ENCODE measurements around the gene TARDBP.
"Not testable (repeated sequence)": the region's sequence is repeated elsewhere in the genome, so short reads cannot be mapped to it uniquely, and the experiment has no call there.

The TARDBP gene

GRCh38 chr1:10979483-10979920, 33.0 kb upstream of the TARDBP start:
- Histone ChIP-seq H3K27ac (ENCODE audit: low read length) (no peak overlapping the region), H3K4me3 (ENCODE audit: low read length) (no peak overlapping the region), H3K4me1 (ENCODE audit: insufficient read depth, low read length) (peaks cover 12% of the 10 kb centered on the region; the same call in 1 of the 2 replicates)

GRCh38 chr1:10980094-10980577, 32.3 kb upstream of the TARDBP start:
- Histone ChIP-seq H3K27ac (ENCODE audit: low read length) (peak overlapping the region; percentile 71), H3K4me3 (ENCODE audit: low read length) (peak overlapping the region; percentile 61; the same call in 1 of the 2 replicates)

More at GRCh38 chr1:10979483-10979920, 33.0 kb upstream of the TARDBP start:
- Histone ChIP-seq H3K27me3 (ENCODE audit: insufficient read depth, low read length) (no peaks in the 10 kb centered on the region), H3K9ac (ENCODE audit: low read depth, low read length) (no peak overlapping the region; the same call in 1 of the 2 replicates), H3K36me3 (ENCODE audit: insufficient read depth, low read depth, low read length) (no peaks in the 10 kb centered on the region), H3K9me3 (ENCODE audit: insufficient read depth, low read depth, low read length) (no peaks in the 10 kb centered on the region)

GRCh38 chr1:10980841-10981727, 31.4 kb upstream of the TARDBP start:
- H3K4me3 ChIP-seq (ENCODE audit: low read length): peak overlapping the region; percentile 61; the same call in 1 of the 2 replicates
- no peaks in the 10 kb centered on the region for H3K9me3 ChIP-seq (ENCODE audit: insufficient read depth, low read depth, low read length)
- H3K4me1 ChIP-seq (ENCODE audit: insufficient read depth, low read length): peaks cover 12% of the 10 kb centered on the region; the same call in 1 of the 2 replicates
- H3K27me3 ChIP-seq (ENCODE audit: insufficient read depth, low read length): no peaks in the 10 kb centered on the region
- H3K27ac ChIP-seq (ENCODE audit: low read length): peak overlapping the region; percentile 71
- H3K36me3 ChIP-seq (ENCODE audit: insufficient read depth, low read depth, low read length): no peaks in the 10 kb centered on the region
- H3K9ac ChIP-seq (ENCODE audit: low read depth, low read length): peak overlapping the region; percentile 73; the same call in 1 of the 2 replicates

More at GRCh38 chr1:10980094-10980577, 32.3 kb upstream of the TARDBP start:
- Histone ChIP-seq H3K27me3 (ENCODE audit: insufficient read depth, low read length) (no peaks in the 10 kb centered on the region), H3K9ac (ENCODE audit: low read depth, low read length) (peak overlapping the region; percentile 73; the same call in 1 of the 2 replicates), H3K36me3 (ENCODE audit: insufficient read depth, low read depth, low read length) (no peaks in the 10 kb centered on the region), H3K4me1 (ENCODE audit: insufficient read depth, low read length) (peaks cover 12% of the 10 kb centered on the region; the same call in 1 of the 2 replicates), H3K9me3 (ENCODE audit: insufficient read depth, low read depth, low read length) (no peaks in the 10 kb centered on the region)

DNA sequence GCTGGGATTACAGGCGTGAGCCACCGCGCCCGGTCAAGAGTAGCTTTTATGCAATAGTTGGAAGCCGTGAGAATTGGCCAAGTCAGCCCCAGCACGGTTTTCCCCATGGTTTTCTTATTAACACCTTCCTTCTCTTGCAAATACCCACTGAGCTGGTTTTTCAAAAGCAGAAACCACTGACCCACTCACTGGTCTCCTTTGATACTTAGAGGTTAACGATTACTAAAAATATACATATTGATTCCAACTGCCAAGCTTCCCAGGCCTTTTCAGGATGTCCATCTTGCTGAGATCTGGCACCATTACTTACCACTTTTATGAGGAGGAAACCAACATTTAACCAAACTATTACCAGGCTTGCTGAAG, 25.9 kb upstream of the TARDBP start:
- H3K9ac ChIP-seq (ENCODE audit: low read depth, low read length): no peak overlapping the region
- H3K27ac ChIP-seq (ENCODE audit: low read length): no peak overlapping the region
- no peaks in the 10 kb centered on the region for H3K9me3 ChIP-seq (ENCODE audit: insufficient read depth, low read depth, low read length)
- H3K27me3 ChIP-seq (ENCODE audit: insufficient read depth, low read length): no peaks in the 10 kb centered on the region
- no peaks in the 10 kb centered on the region for H3K36me3 ChIP-seq (ENCODE audit: insufficient read depth, low read depth, low read length)
- H3K4me3 ChIP-seq (ENCODE audit: low read length): no peak overlapping the region
- peaks cover 4% of the 10 kb centered on the region; the same call in 1 of the 2 replicates for H3K4me1 ChIP-seq (ENCODE audit: insufficient read depth, low read length)

- H3K27ac ChIP-seq (ENCODE audit: low read length): no peak overlapping the region
- H3K4me3 ChIP-seq (ENCODE audit: low read length): no peak overlapping the region
- no peak overlapping the region for H3K9ac ChIP-seq (ENCODE audit: low read depth, low read length)
These were observed 24.5 kb upstream of the TARDBP start for GRCh38 chr1:10987840-10988417.

GRCh38 chr1:10989095-10989494, 23.4 kb upstream of the TARDBP start:
- Histone ChIP-seq H3K27ac (ENCODE audit: low read length) (no peak overlapping the region), H3K4me3 (ENCODE audit: low read length) (no peak overlapping the region), H3K9ac (ENCODE audit: low read depth, low read length) (no peak overlapping the region), H3K27me3 (ENCODE audit: insufficient read depth, low read length) (no peaks in the 10 kb centered on the region), H3K4me1 (ENCODE audit: insufficient read depth, low read length) (peaks cover 4% of the 10 kb centered on the region; the same call in 1 of the 2 replicates), H3K36me3 (ENCODE audit: insufficient read depth, low read depth, low read length) (no peaks in the 10 kb centered on the region), H3K9me3 (ENCODE audit: insufficient read depth, low read depth, low read length) (no peaks in the 10 kb centered on the region)

More at GRCh38 chr1:10987840-10988417, 24.5 kb upstream of the TARDBP start:
- Histone ChIP-seq H3K9me3 (ENCODE audit: insufficient read depth, low read depth, low read length) (no peaks in the 10 kb centered on the region), H3K36me3 (ENCODE audit: insufficient read depth, low read depth, low read length) (no peaks in the 10 kb centered on the region), H3K27me3 (ENCODE audit: insufficient read depth, low read length) (no peaks in the 10 kb centered on the region), H3K4me1 (ENCODE audit: insufficient read depth, low read length) (peaks cover 4% of the 10 kb centered on the region; the same call in 1 of the 2 replicates)

GRCh38 chr1:10989920-10990516, 22.4 kb upstream of the TARDBP start:
- not testable (repeated sequence) for H3K27ac ChIP-seq (ENCODE audit: low read length); H3K36me3 ChIP-seq (ENCODE audit: insufficient read depth, low read depth, low read length); H3K4me3 ChIP-seq (ENCODE audit: low read length); H3K4me1 ChIP-seq (ENCODE audit: insufficient read depth, low read length); H3K9ac ChIP-seq (ENCODE audit: low read depth, low read length); H3K27me3 ChIP-seq (ENCODE audit: insufficient read depth, low read length); H3K9me3 ChIP-seq (ENCODE audit: insufficient read depth, low read depth, low read length)

DNA sequence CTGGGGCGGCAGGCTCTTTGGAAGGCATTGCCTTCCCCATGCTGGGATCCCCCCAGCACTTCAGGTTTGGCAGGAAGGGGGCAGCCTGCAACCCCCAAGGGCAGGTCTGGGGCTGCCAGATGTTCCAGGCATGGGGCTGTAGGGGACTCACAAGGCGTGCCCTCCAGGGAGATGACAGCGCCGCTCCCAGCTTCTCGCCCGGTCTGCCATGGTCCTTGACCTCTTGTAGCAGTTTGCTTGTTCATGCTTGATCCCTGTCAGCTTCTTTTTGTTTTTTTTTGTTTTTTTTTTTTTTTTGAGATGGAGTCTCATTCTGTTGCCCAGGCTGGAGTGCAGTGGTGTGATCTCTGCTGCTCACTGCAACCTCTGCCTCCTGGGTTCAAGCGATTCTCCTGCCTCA, 21.6 kb upstream of the TARDBP start:
- H3K9ac ChIP-seq (ENCODE audit: low read depth, low read length): no peak overlapping the region
- H3K4me3 ChIP-seq (ENCODE audit: low read length): no peak overlapping the region
- H3K27me3 ChIP-seq (ENCODE audit: insufficient read depth, low read length): no peaks in the 10 kb centered on the region
- peaks cover 4% of the 10 kb centered on the region; the same call in 1 of the 2 replicates for H3K4me1 ChIP-seq (ENCODE audit: insufficient read depth, low read length)
- no peaks in the 10 kb centered on the region for H3K36me3 ChIP-seq (ENCODE audit: insufficient read depth, low read depth, low read length)
- no peak overlapping the region for H3K27ac ChIP-seq (ENCODE audit: low read length)
- no peaks in the 10 kb centered on the region for H3K9me3 ChIP-seq (ENCODE audit: insufficient read depth, low read depth, low read length)

DNA sequence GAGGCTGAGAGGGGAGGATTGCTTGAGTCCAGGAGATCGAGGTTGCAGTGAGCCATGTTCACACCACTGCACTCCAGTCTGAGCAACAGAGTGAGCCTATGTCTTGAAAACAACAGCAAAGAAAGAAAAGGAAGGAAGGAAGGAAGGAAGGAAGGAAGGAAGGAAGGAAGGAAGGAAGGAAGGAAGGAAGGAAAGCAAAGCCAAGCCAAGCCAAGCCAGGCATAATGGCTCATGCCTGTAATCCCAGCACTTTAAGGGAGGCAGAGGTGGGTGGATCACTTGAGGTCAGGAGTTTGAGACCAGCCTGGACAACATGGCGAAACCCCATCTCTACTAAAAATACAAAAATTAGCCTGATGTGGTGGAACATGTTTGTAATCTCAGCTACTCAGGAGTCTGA, 20.4 kb upstream of the TARDBP start:
- not testable (repeated sequence) for H3K4me1 ChIP-seq (ENCODE audit: insufficient read depth, low read length); H3K27me3 ChIP-seq (ENCODE audit: insufficient read depth, low read length); H3K4me3 ChIP-seq (ENCODE audit: low read length); H3K9me3 ChIP-seq (ENCODE audit: insufficient read depth, low read depth, low read length); H3K27ac ChIP-seq (ENCODE audit: low read length); H3K9ac ChIP-seq (ENCODE audit: low read depth, low read length); H3K36me3 ChIP-seq (ENCODE audit: insufficient read depth, low read depth, low read length)

DNA sequence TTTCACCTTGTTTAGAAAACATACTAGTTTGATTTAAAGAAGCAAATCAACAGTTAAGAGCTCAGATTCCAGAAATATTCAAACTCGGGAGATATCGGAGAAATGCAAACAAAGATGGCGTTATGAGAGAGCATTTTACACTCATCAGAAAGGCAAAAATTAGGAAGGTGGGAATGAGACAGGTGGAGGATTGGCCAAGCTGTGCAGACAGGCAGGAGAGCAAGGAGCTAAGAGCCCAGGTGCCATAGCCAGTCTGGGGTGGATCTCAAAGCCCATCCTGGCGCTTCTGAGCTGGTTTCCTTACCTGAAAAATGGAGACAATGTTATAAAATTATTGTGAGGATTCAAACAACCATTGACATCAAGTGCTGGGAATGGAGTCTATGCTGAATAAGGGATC, 19.6 kb upstream of the TARDBP start:
- Histone ChIP-seq H3K27me3 (ENCODE audit: insufficient read depth, low read length) (no peaks in the 10 kb centered on the region), H3K4me3 (ENCODE audit: low read length) (no peak overlapping the region), H3K9me3 (ENCODE audit: insufficient read depth, low read depth, low read length) (no peaks in the 10 kb centered on the region), H3K9ac (ENCODE audit: low read depth, low read length) (no peak overlapping the region), H3K4me1 (ENCODE audit: insufficient read depth, low read length) (peaks cover 4% of the 10 kb centered on the region; the same call in 1 of the 2 replicates), H3K36me3 (ENCODE audit: insufficient read depth, low read depth, low read length) (no peaks in the 10 kb centered on the region), H3K27ac (ENCODE audit: low read length) (no peak overlapping the region)

GRCh38 chr1:10996100-10996499, 16.4 kb upstream of the TARDBP start:
- H3K4me3 ChIP-seq (ENCODE audit: low read length): no peak overlapping the region
- H3K4me1 ChIP-seq (ENCODE audit: insufficient read depth, low read length): no peaks in the 10 kb centered on the region
- no peaks in the 10 kb centered on the region for H3K27me3 ChIP-seq (ENCODE audit: insufficient read depth, low read length)
- no peaks in the 10 kb centered on the region for H3K9me3 ChIP-seq (ENCODE audit: insufficient read depth, low read depth, low read length)
- H3K9ac ChIP-seq (ENCODE audit: low read depth, low read length): no peak overlapping the region
- no peaks in the 10 kb centered on the region for H3K36me3 ChIP-seq (ENCODE audit: insufficient read depth, low read depth, low read length)
- no peak overlapping the region for H3K27ac ChIP-seq (ENCODE audit: low read length)

All from iPS-20b (cell line).